Endothelial cell of umbilical vein (primary cell): ENCODE measurements around the gene DDX42. TPM values are rescaled to one million over a fixed set of nuclear protein-coding genes. Genes with fewer than 3 reads are reported as not detected.

Experiments used
- BruUV-seq: library from RNA; stranded (reverse); fragments of 400-500 nt; replicated peaks from 2 replicates; lab custom pipeline; 2021; lab: Mats Ljungman, UMichigan
- CTCF ChIA-PET: fragments of 300-600, 350-600 bp; sonication (Branson Sonifier 250); formaldehyde crosslinking; loops from one replicate; lab custom pipeline; 2021; ENCODE audit warnings: antibody characterized with exemption, inconsistent platforms; lab: Charles Lee
- POLR2A ChIA-PET: fragments of 300-600, 350-600 bp; sonication (Branson Sonifier 250); formaldehyde crosslinking; loops from one replicate; lab custom pipeline; 2021; ENCODE audit warnings: antibody characterized with exemption, inconsistent platforms; lab: Charles Lee
- DNase-seq: peaks from one replicate; pipeline ENCODE4 v3.0.0-alpha.2; 2011; ENCODE audit warnings: low read depth, low spot score
- FAIRE-seq: peaks from 2 replicates; lab custom pipeline; 2011; peaks lifted over from hg19 to GRCh38; lab: Jason Lieb, UNC
- H2AFZ ChIP-seq: 2 replicates; pipeline ENCODE4 v1.6.0; 2012; ENCODE audit warnings: low read depth, low read length, control low read depth, inconsistent platforms
- H3K27ac ChIP-seq: 2 replicates; pipeline ENCODE4 v1.5.1; 2011; ENCODE audit warnings: low read depth, mild to moderate bottlenecking, control low read depth, low read length, moderate library complexity; ENCODE audit not compliant: insufficient read depth
- H3K27me3 ChIP-seq, 2 experiments: 2 replicates each; pipeline versions ENCODE4 v1.6.0 to v1.6.1; 2011; ENCODE audit warnings: low read length in 2 of 2, mixed read lengths in 1 of 2; ENCODE audit not compliant: control insufficient read depth in 2 of 2, insufficient read depth in 2 of 2
- H3K36me3 ChIP-seq, 2 experiments: 2 replicates in 1 of 2; 3 replicates in 1 of 2; pipeline ENCODE4 v1.5.1; 2011; ENCODE audit warnings: low read length in 2 of 2, mild to moderate bottlenecking in 1 of 2, moderate library complexity in 1 of 2; ENCODE audit not compliant: control insufficient read depth in 2 of 2, insufficient read depth in 2 of 2; ENCODE audit errors: extremely low read depth in 1 of 2
- H3K4me1 ChIP-seq: 3 replicates; pipeline ENCODE4 v1.5.1; 2011; ENCODE audit warnings: mild to moderate bottlenecking, low read length; ENCODE audit not compliant: control insufficient read depth, insufficient read depth; ENCODE audit errors: extremely low read depth
- H3K4me2 ChIP-seq: 2 replicates; pipeline ENCODE4 v1.6.1; 2011; ENCODE audit warnings: low read length, control low read depth, mixed read lengths; ENCODE audit not compliant: insufficient read depth
- H3K4me3 ChIP-seq, 3 experiments: fragments of 200-600 bp in 1 of 3; sonication (generic), shearing (Covaris generic) in 1 of 3; replicated peaks in 1 of 3; 2 replicates each; pipeline ENCODE4 v1.5.1; 2011 to 2016; ENCODE audit warnings: control low read depth in 3 of 3, low read length in 3 of 3, mild to moderate bottlenecking in 2 of 3, inconsistent platforms in 1 of 3, low read depth in 1 of 3, moderate library complexity in 1 of 3; ENCODE audit not compliant: insufficient read depth in 1 of 3
- H3K79me2 ChIP-seq: 2 replicates; pipeline ENCODE4 v1.6.0; 2012; ENCODE audit warnings: low read length, inconsistent platforms; ENCODE audit not compliant: control insufficient read depth, insufficient read depth
- H3K9ac ChIP-seq: replicated peaks from 2 replicates; pipeline ENCODE3; 2011; ENCODE audit warnings: low read length, control low read depth; ENCODE audit not compliant: insufficient read depth; ENCODE audit errors: extremely low read depth
- H3K9me1 ChIP-seq: replicated peaks from 3 replicates; pipeline ENCODE4 v1.6.0; 2011; ENCODE audit warnings: mild to moderate bottlenecking, low read length; ENCODE audit not compliant: control insufficient read depth, insufficient read depth; ENCODE audit errors: extremely low read depth
- H3K9me3 ChIP-seq: replicated peaks from 2 replicates; pipeline ENCODE4 v1.5.1; 2012; ENCODE audit warnings: low read length, inconsistent platforms; ENCODE audit not compliant: control insufficient read depth, insufficient read depth
- H4K20me1 ChIP-seq: replicated peaks from 2 replicates; pipeline ENCODE3; 2011; ENCODE audit warnings: mild to moderate bottlenecking, low read length; ENCODE audit not compliant: control insufficient read depth, insufficient read depth; ENCODE audit errors: extremely low read depth
- EZH2 ChIP-seq: IDR thresholded peaks from 2 replicates; pipeline ENCODE4 v1.6.1; 2012; ENCODE audit warnings: borderline replicate concordance, low read depth, mild to moderate bottlenecking, moderate library complexity, low read length, inconsistent platforms; ENCODE audit not compliant: severe bottlenecking
- FOS ChIP-seq: IDR thresholded peaks from 2 replicates; pipeline ENCODE4 v1.6.1; 2011; ENCODE audit warnings: mild to moderate bottlenecking, low read length, moderate library complexity, borderline replicate concordance; ENCODE audit not compliant: insufficient read depth
- GATA2 ChIP-seq: IDR thresholded peaks from 2 replicates; pipeline ENCODE4 v1.7.0; 2011; ENCODE audit warnings: low read depth, mild to moderate bottlenecking, moderate library complexity, mixed read lengths, low read length; ENCODE audit not compliant: insufficient read length, insufficient read depth
- JUN ChIP-seq: IDR thresholded peaks from 2 replicates; pipeline ENCODE4 v1.6.1; 2011; ENCODE audit warnings: borderline replicate concordance, low read depth; ENCODE audit not compliant: insufficient read length, insufficient read depth
- MAX ChIP-seq: IDR thresholded peaks from 2 replicates; pipeline ENCODE4 v1.6.1; 2011; ENCODE audit not compliant: insufficient read depth, insufficient read length
- MYC ChIP-seq: IDR thresholded peaks from one replicate; pipeline ENCODE4 v1.6.1; 2011; ENCODE audit warnings: mild to moderate bottlenecking, low read depth, low read length
- POLR2A ChIP-seq: IDR thresholded peaks from 2 replicates; pipeline ENCODE4 v1.6.1; 2012; ENCODE audit warnings: low read depth, mild to moderate bottlenecking, control low read depth, low read length
- POLR2AphosphoS5 ChIP-seq: IDR thresholded peaks from 2 replicates; pipeline ENCODE4 v1.6.1; 2012; ENCODE audit warnings: low read depth, mild to moderate bottlenecking, control low read depth, low read length, moderate library complexity; ENCODE audit not compliant: insufficient read depth
- dilution Hi-C: fragments of 300-500 bp; cut with MboI; formaldehyde crosslinking; loops from one replicate; pipeline ENCODE4 v1.15.0; 2019; ENCODE audit warnings: low sequenced_read_pairs; ENCODE audit not compliant: extremely low pct_ligation_motif_present
- intact Hi-C: fragments of 100-400 bp; cut with micrococcal nuclease; formaldehyde crosslinking; loops from one replicate; pipeline ENCODE4 v1.10.0; 2022
- polyA plus RNA-seq, 4 experiments: library from polyadenylated mRNA; depleted of rRNA in 3 of 4; stranded (reverse) in 3 of 4; unstranded in 1 of 4; fragments of >200 nt; gene quantifications; 2 replicates each; pipeline versions ENCODE4 v1.2.1 to v1.2.3, GENCODE V29; 2011 to 2012; ENCODE audit warnings: missing spikeins in 1 of 4
- total RNA-seq: library from RNA; stranded (reverse); gene quantifications from 2 replicates; pipeline ENCODE4 v1.2.3, GENCODE V29; 2021
- TF ChIP-seq, protein P1 (sequence below), 2 donors: IDR thresholded peaks; 1 replicate in 1 of 2; 2 replicates in 1 of 2; pipeline ENCODE4 v1.5.1; 2011; ENCODE audit warnings: low read length in 2 of 2, mild to moderate bottlenecking in 2 of 2, moderate library complexity in 2 of 2, control low read depth in 1 of 2, inconsistent platforms in 1 of 2, low read depth in 1 of 2; ENCODE audit not compliant: insufficient read depth in 1 of 2; ENCODE audit errors: extremely low read depth in 1 of 2

DDX42 gene
- total and polyA plus RNA-seq, 2 donors (not counting 3 experiments of a cell fraction or from before 2014, with no cell fraction given), result 48.1 to 124 TPM

DNA sequence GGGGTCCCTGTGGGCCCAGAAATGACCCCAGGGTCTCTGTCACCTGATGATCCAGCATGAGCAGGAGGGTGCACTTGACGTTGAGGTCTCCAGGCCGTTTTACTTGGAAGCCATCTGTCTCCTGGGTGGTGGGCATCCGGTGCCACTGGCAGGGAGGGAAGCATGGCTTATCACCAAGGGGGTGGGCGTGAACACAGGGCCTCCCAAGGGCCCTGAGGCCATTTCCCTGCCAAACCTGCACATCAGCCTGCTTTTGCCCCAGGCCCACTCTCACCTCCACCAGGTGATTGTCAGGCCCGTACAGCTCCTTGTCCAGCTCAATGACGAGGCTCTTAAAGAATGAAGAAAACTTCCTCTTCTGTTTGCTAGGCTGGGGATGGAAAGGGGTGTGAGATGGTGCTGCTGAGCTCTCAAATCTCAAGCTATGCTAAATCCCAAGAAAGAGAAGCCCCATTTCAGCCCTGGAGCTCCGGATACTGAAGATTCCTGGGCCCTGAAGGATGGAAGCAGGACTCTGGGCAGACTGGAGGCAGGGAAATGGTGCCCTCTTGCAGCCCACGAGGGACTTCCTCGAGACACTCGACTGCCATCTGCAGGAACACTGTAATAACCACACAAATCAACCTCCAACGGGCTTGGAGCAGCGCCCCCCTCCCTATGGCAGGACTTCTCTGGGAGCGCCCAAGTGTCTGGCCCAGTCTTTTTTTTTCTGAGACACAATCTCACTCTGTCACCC, 60.6 kb downstream of the DDX42 start:
- POLR2A ChIA-PET, result no interaction called here
- Histone ChIP-seq H3K27ac (no peak overlapping the region), H4K20me1 (no peaks in the 10 kb centered on the region), H3K9me1 (no peaks in the 10 kb centered on the region), H3K9me3 (no peaks in the 10 kb centered on the region), H3K4me3 (no peak overlapping the region), H3K4me1 (no peaks in the 10 kb centered on the region), H3K4me2 (no peak overlapping the region), H3K79me2 (peaks cover 23% of the 10 kb centered on the region), H3K36me3 (peaks cover 23 to 51% of the 10 kb centered on the region in 2 experiments), H3K27me3 (no peaks in the 10 kb centered on the region), H2AFZ (no peak overlapping the region), H3K9ac (no peak overlapping the region)
- CTCF ChIA-PET, result interaction anchor here (1.1 to 1.8 kb wide), 6 partner anchors 8 to 409 kb away, joined by 3 to 7 read pairs (median 6); no protein-coding TSS in a partner anchor
- dilution Hi-C loops (no loop called here), intact Hi-C loops (loop anchor here (2.0 kb wide), 1 partner anchor 136 kb away; no protein-coding TSS in a partner anchor)
- BruUV-seq, result no TSS peak
- TF ChIP-seq POLR2AphosphoS5 (peak; percentile 46), MAX (no peak), MYC (peak; percentile 13), POLR2A (no peak), GATA2 (no peak), JUN (no peak), EZH2 (no peak), FOS (no peak)
- TF ChIP-seq, protein P1, sequence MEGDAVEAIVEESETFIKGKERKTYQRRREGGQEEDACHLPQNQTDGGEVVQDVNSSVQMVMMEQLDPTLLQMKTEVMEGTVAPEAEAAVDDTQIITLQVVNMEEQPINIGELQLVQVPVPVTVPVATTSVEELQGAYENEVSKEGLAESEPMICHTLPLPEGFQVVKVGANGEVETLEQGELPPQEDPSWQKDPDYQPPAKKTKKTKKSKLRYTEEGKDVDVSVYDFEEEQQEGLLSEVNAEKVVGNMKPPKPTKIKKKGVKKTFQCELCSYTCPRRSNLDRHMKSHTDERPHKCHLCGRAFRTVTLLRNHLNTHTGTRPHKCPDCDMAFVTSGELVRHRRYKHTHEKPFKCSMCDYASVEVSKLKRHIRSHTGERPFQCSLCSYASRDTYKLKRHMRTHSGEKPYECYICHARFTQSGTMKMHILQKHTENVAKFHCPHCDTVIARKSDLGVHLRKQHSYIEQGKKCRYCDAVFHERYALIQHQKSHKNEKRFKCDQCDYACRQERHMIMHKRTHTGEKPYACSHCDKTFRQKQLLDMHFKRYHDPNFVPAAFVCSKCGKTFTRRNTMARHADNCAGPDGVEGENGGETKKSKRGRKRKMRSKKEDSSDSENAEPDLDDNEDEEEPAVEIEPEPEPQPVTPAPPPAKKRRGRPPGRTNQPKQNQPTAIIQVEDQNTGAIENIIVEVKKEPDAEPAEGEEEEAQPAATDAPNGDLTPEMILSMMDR (IDR thresholded peaks at IDR 0.05; ENCODE audit: extremely low read depth in 1 of 2, insufficient read depth in 1 of 2, low read depth in 1 of 2, low read length in 2 of 2), result peak; percentile 51 to 76
- DNase-seq, result peak; percentile 83
- peak; percentile 80 for FAIRE-seq
